GM19239 (cell line): ENCODE data around the gene DMRT3.
"Not testable (repeated sequence)": the region's sequence is repeated elsewhere in the genome, so short reads cannot be mapped to it uniquely, and the experiment has no call there.

Source experiments
- DNase-seq: peaks from one replicate; pipeline ENCODE4 v3.0.0; 2011; ENCODE audit warnings: low spot score; ENCODE audit not compliant: insufficient read length
- FAIRE-seq: peaks from 2 replicates; lab custom pipeline; 2011; peaks lifted over from hg19 to GRCh38; lab: Jason Lieb, UNC

The DMRT3 gene

DNA sequence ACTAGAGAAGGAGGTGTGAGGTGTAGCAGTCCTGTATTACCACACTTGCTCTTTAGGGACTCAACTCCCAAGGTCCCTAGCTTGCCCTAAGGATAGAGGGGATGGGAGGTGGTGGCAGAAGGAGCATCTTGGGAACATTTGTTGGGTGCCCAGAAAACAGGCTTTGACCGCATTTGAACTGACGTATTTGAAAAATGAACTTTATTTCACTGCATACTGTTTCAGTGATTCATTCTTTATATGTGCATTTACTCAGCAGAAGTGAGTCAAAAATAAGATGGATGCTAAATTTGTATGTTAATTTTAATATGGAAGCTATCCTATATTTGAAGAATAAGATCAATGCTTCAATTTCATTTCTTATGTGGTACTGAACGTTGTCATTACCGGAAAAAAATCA lies 18.7 kb downstream of the DMRT3 start:
- no peak for FAIRE-seq
- no peak for DNase-seq

DNA sequence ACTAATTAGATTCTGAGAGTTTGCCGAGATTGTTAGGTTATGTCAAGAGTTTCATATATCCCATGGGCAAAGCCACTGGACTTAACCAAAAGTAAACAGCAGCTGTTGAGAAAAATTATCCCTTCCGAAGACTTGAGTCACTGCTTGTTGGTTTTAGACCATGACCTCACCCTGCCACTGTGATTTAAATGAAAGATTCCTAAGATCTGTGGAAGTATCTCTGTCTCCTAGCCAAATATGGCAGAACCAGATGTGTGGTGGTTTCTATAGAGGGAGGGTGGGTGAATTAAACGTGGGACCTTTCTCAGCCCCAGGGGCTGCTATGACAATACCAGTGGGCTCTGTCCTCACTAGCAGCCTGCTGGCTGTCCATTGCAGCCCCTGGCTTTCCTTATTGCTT lies 19.3 kb downstream of the DMRT3 start:
- DNase-seq (no peak), FAIRE-seq (no peak)

DNA sequence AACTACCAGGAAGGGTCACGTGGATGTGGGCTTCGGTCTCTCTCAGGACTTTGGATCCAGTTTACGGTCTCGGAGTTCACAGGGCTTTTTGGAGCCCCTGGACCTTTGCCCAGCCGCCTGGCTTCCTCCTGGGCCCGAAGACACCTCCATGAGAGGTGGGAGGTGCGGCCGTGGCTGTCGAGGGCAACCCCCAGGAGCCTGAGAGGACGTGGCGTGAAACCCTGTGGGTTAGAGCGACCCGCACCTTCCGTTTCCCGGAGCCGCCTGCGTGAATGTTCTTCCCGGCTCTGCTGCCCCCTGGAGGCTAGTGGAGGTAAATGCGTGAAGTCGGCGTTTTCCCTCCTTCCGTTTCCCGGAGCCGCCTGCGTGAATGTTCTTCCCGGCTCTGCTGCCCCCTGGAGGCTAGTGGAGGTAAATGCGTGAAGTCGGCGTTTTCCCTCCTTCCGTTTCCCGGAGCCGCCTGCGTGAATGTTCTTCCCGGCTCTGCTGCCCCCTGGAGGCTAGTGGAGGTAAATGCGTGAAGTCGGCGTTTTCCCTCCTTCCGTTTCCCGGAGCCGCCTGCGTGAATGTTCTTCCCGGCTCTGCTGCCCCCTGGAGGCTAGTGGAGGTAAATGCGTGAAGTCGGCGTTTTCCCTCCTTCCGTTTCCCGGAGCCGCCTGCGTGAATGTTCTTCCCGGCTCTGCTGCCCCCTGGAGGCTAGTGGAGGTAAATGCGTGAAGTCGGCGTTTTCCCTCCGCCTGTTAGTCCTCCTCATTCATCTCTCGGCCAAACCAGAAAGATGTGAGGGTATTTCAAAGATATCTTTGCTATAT lies 22.1 kb downstream of the DMRT3 start:
- DNase-seq, FAIRE-seq: not testable (repeated sequence)

DNA sequence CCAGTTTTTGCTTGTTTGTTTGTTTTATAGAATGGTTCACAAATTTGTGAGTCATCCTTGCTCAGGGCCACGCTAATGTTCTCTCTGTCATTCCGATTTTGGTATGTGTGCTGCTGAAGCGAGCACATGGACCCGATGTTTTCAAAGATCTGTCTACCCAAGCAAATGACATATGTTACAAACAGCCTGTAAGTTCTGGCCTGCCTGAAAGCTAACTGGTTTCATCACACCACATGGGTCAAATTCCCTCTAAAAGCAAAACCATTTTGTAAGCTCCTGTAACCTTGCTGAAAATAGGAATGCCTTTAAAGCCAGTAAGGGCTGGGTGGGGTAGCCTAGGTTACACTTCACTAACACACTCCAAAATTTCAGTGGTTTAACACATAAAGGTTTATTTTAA lies 25.4 kb downstream of the DMRT3 start:
- DNase-seq (no peak), FAIRE-seq (no peak)

DNA sequence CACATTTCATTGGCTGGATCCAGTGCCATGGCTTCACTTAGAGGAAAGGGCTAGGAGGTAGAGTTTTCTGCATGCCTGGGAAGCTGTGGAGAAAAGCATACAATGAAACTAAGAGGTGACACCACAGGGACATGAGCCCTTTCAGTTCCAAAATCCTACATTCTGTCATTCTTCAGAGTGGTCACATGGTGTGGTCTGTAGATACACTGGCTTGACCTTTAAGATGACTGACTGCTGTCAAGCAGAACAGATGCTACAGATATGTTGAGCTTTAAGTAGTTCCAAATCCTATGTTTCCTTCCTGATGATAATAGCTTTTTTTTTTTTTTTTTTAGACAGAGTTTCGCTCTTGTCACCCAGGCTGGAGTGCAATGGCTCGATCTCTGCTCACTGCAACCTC lies 26.2 kb downstream of the DMRT3 start:
- FAIRE-seq = no peak

DNA sequence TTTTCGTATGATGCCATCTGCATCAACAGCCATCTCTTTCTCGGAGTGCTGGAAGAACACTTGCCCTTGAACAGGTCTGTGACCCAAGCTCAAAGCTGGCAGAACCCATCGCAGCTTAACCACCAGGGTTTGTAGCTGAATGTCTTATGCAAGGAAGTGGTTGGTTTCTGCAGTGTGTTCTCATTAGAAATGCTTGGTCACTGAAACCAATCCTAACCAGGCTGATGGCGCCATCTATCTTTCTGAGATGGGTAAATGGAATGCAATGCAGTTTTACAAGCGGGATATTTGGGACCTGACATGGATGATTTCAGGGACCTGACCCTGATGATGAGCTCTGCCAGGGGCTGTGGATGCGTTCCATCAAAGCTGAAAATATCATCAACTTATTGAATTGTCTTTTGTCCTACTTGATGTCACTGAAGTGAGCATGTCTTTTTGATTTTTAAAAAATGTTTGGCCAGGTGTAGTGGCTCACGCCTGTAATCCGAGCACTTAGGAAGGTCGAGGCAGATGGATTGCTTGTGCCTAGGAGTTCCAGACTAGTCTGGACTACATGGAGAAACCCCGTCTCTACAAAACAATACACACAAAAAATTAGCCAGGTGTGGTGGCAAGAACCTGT lies 28.7 kb downstream of the DMRT3 start:
- FAIRE-seq = peak; percentile 77
- no peak for DNase-seq

More for the DNA sequence above, 26.2 kb downstream of the DMRT3 start:
- no peak for DNase-seq

DNA sequence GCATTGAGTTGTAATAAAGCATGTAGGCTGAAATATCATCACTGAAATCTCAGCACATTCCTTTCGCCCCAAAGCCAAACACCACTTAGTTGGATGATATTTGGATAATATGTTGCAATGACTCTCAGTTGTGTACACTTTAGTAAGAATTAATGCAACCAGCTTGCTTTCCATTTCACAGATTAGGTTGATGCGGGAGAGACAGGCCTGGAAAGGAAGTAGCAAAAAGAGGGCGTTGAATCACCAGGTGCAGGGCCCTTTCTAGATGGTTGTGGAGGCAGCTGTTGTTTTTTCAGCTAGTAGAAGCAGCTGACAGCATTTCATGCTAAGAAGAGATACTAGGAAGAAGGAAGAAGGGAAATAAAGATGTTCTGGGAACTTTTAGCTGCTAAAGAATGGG lies 30.9 kb downstream of the DMRT3 start:
- FAIRE-seq (no peak), DNase-seq (no peak)

DNA sequence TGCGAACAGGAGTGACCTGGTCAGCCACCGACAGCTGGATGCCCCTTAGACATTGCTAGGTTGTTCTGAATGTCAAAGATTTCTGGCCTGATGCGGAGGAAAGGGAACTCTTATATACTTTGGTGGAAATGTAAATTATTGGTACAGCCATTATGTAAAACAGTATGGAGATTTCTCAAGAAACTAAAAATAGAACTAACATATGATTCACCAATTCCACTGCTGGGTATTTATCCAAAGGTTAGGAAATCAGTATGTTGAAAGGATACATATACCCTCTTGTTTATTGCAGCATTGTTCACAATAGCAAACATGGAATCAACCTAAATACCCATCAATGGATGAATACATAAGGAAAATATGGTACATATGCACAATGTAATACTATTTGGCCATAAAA lies 31.8 kb downstream of the DMRT3 start:
- FAIRE-seq (no peak), DNase-seq (no peak)

DNA sequence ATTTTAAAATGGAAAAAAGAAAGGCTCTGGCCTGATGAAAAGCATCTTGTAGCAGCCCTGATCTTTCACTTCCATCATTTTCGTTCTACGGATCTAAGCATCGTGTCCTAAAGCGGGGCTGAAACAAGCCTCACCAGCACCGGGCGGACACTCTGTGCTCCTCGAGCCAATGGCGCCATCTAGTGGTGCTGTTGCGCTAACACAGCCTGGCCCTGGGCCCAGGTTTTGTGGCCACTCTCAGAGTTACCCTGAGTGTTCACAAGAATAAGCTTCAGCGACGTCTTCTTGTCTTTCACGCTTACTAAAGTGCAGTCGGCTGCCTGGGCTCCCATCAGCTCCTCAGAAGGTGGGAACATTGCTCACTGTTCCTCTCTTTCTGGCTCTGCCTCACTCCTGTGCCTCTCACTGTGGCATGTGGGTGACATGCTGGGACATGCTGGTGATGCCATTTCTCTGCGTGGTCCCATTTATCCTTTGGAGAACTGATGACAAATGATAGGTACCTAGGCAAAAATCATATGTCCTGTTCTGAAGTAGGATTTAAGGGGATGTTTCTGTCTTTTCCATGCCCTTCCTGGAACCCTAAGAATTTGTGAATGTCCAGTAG lies 32.7 kb downstream of the DMRT3 start:
- FAIRE-seq (peak; percentile 79), DNase-seq (peak; percentile 44)

DNA sequence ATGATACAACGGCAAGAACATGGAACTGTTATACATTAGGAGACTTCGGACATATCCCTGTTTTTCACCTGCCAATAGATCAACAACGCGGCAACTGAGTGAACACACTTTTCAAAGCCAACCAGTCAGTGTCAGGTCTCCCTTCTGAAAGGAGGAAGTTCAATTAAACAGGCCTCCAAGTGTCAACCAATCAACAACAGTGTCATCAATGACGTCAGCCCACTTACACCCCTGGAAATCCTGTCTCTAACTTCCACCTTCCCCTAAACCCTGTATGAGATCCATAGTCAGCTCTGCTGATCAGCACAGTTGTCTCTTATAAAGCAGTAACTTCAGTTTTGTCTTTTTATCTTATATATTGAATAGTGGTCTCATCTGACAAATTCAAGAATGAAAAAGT lies 36.6 kb downstream of the DMRT3 start:
- no peak for DNase-seq
- FAIRE-seq = no peak

DNA sequence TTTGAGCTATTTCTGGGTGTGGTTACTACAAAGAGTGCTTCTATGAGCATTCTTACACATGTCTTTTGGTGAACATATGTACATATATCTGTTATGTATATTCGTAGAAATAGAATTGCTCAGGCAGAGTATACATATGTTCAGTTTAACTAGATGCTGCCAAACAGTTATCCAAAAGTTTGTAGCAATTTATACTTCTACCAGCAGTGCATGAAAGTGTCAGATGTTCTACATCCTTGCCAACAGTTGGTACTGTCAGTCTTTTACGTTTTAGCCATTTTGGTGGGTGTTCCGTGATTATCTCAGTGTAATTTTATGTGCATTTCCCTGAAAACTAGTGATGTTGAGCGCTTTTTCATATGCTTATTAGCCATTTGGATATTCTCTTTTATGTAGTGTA lies 37.8 kb downstream of the DMRT3 start:
- DNase-seq = no peak
- no peak for FAIRE-seq

DNA sequence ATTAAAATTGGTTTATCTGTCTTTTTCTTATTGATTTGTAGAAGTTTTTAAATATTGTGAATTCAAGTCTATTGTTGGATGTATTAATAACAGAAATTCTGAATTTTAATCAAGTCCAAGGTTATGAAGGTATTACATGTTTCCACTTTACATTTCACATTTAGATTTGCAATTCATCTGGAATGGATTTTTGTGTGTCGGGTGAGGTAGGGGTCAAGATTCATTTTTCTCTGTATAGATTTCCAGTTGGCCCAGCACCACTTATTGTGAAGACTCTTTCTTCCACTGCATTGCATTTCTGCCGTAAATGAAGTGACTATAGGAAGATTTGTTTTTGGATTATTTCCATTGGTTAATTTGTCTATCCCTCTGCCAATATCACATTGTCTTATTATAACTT lies 38.2 kb downstream of the DMRT3 start:
- no peak for FAIRE-seq

DNA sequence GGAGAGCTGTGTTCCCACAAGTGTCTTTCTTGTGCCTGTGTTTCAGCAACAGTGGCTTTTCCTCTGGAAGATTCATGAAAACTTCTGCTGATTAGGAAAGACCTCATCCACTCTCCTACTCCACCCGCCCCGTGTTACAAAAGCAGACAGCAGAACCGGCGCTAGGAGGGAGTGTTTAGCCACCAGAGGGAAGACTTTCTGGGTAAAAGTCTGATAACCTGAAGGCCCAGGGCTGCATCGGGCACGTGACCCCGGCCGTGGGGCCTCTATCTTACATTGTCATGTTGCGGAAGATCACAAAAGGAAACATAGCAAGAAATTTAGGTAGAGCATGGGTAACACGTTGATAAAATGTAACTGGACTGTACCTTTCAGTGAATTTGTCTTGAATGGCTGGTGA lies 41.7 kb downstream of the DMRT3 start:
- FAIRE-seq = no peak
- no peak for DNase-seq

More for the DNA sequence above, 38.2 kb downstream of the DMRT3 start:
- DNase-seq = no peak

DNA sequence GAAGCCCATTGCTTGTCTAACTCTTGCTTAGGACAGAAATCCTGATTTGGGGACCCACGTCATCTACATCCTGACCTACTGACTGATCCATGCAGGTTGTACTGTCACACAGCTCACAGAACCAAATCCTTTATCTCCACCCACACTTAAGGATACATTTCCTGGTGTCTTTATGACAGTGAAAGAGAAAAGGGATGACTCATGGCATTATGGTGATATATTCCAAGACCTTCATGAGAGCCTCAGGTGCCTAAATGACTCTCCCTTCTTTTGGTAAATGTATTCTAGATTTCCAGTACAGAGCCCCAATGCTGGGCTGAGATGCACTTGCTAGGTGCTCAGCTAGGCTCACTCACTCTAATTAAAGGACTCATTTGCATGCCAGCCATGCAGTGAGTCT lies 47.7 kb downstream of the DMRT3 start:
- no peak for FAIRE-seq
- DNase-seq = no peak

DNA sequence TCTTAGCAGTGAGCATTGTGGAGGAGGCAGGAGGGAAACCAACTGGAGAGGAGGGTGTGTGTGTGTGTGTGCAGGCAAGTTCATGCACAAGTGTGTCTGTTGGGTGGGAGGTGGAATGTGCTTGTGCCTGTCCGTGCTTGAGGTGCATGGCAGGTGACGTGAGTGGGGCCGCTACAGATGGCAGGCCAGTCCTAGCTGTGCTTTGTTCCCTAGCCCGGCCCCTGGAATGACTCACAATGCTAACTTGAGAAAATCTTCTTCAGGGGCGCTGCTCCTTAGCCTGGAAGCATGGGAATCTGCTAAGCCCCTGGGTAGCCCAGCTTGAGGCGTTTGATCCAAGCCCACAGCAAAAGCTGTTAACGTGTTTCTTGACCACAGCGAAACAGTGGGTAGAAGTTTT lies 48.7 kb downstream of the DMRT3 start:
- DNase-seq = no peak
- FAIRE-seq = no peak

DNA sequence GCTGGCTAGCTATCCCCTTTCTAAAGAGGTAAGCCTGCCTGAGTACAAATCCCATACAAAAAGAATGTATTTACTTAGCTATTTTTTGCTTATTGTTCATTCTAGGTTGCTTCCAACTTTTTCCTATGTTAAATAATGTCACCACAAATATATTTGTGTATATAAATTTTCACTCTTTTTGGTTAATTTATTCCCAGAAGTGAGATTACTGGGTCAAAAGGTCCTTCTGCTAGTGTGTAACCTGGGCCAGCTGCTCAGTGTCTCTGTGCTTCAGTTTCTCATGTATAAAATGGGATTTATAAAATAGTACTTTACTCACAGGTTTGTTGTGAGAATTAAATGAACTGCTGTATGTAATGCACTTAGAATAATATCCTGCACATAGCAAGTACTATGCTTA lies 49.8 kb downstream of the DMRT3 start:
- FAIRE-seq (no peak), DNase-seq (no peak)

DNA sequence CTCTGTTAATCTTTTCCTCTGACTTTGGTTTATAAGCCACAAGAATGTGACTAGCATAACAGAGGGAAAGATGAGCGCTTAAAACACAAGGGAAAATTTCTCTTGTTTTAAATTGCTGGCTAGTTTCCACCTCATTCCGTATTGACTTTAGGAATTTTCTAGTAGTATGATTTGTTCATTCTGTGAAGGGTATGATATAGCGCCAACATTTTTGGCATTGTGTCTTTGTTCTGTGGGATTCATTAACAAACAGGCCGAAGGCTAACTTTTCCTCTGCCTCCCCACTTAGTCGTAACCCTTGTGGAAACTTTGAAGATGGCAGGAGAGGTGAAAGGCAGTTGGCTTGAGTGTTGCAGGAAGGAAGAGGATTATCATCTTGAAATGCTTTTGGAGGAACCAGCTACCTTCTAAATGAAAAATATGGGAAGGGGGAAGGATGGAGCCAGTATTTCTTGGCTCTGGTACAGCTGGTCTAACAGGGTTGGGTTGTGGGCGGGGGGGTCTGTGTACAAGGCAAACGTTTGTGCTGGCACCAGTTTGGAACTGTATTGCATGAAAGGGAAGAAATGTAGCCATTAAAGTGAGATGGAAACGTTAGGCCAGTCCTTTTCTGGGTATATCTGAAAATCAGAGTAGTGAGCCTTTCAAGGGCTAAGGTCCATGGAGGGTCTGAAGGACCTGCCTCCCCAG lies 52.2 kb downstream of the DMRT3 start:
- FAIRE-seq (no peak), DNase-seq (no peak)

DNA sequence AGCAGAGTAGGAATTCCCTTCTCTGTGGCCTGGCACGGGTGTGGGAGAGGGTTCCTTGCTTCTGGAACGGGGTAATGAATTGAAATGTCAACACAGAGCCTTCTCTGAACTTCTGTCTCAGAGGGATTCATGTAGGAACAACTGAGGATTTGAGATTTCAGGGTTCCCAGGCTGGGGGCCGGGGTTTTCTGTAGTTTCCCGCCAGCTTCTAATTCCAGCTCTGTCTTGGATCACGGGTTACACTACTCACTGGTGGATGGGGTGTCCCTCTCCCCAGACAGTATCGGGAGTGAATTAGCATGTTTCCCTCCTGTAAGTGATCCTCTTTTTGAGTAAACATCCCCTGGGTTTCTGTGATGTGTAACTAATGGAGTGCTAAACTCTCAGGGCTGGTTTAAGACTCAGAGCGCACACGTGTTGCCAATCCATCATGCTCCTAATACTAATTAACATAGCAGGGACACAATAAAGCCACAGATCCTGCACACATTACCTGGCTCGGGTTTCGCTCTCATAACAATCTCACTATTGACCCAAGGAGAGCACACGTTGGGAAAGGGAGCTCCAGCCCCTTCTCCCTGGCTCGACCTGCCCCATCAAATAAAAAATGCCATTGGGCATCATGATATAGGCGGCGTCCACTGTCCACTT lies 55.6 kb downstream of the DMRT3 start:
- no peak for FAIRE-seq
- DNase-seq = no peak

DNA sequence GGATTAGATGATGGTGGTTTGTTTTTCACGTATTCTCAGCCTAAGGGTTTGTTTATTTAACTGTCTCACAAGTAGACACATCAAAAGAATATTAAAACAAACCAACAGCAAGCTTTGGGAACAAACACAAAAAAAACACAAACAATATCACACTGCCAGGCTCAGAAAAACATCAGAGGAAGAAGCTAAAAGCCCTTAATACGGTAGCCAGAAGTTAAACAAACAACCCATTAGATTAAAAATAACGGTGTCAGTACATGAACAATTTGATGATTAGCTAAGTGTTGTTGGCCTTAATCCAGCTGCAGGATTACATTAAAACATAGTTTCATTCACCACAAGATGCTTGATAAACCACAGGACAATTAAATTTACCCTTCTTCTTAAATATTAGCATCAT lies 57.8 kb downstream of the DMRT3 start:
- DNase-seq (no peak), FAIRE-seq (no peak)

DNA sequence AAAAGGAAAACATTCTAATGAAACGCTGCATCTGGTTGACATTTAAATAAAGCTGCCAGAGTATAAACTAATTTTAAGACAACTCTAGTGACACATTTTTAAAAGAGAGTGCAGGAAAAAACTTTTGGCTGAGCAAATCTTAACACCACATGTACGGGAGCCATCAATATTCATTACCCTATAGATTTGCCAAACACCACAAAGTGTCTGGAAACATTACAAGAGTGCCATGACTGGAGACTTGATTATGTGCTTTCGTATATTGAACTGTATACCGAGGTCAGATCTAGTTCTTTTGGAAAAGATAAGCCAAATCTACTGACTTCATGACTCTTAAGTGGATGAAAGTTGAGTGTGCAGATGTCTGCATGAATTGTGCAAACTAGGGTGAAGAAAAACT lies 63.1 kb downstream of the DMRT3 start:
- no peak for FAIRE-seq
- no peak for DNase-seq
